GM18526 (cell line): ENCODE results near the gene BAIAP2L1.

Experiments
- POLR2A ChIP-seq: IDR thresholded peaks from 3 replicates; pipeline ENCODE4 v1.6.1; 2011; ENCODE audit not compliant: insufficient read length; ENCODE audit errors: extremely low read depth

The BAIAP2L1 gene, protein sequence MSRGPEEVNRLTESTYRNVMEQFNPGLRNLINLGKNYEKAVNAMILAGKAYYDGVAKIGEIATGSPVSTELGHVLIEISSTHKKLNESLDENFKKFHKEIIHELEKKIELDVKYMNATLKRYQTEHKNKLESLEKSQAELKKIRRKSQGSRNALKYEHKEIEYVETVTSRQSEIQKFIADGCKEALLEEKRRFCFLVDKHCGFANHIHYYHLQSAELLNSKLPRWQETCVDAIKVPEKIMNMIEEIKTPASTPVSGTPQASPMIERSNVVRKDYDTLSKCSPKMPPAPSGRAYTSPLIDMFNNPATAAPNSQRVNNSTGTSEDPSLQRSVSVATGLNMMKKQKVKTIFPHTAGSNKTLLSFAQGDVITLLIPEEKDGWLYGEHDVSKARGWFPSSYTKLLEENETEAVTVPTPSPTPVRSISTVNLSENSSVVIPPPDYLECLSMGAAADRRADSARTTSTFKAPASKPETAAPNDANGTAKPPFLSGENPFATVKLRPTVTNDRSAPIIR

GRCh38 chr7:98400542-98401340 is at the start of gene BAIAP2L1:
Gene BAIAP2L1 (minus strand): TSS chr7:98401090. CDS start chr7:98400852, 238 bp downstream.
- TF ChIP-seq POLR2A = no peak

GRCh38 chr7:98448766-98449165 is 47.9 kb upstream of the BAIAP2L1 start:
- TF ChIP-seq POLR2A = no peak

DNA sequence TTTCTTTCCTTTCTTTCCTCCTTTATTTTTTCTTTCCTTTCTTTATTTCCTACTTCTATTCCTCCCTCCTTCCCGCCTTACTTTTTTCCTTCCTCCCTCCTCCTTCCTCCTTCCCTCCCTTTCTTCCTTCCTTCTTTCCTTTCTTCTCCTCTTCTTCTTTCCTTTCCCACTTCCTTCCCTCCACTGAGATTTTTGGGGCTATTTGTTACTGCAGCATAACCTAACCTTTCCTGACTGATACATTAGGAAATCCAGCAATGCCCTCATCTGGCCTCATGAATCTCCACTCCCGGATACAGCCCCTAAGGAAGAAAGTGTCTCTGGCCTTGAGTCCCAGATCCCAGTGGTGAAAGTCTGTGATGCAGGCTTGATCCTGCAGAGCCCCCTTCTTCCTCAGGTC is 38.6 kb upstream of the BAIAP2L1 start:
- TF ChIP-seq POLR2A = no peak

DNA sequence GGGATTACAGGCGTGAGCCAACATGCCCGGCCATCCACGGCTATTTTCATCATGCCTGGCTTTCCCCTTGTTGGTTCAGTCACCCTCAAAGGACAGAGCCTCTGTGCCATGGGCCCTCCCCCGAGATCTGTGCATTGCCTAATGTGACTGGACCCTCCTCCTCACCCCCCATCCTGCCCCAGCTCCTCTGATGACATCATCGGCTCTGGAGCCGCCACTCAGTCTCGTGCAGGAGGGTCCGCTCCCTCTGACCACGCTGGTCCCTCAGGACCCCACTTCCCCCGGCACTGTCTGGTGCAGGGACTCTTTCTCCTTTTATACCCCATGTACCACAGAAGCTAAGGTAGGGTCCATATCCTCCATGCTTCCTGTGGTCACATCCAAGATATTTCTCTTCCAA is 33.2 kb upstream of the BAIAP2L1 start:
- no peak for TF ChIP-seq POLR2A

- no peak for TF ChIP-seq POLR2A
Measured at GRCh38 chr7:98429799-98430198, 28.9 kb upstream of the BAIAP2L1 start.

DNA sequence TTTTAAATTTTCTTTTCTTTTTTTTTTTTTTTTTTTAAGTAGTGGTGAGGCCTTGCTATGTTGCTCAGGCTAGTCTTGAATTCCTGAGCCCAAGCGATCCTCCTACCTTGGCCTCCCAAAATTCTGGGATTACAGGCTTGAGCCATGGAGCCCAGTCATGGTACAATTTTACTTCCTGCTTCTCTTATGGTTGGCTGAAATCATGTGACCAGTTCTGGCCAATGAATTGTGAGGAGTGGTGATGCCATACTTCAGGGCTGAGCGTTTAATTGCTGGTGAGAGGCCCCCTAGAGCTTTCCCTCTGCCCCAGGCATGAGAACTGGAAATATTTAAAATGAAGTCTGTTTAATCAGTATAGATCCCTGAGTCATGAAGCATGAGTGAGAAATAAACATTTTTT is 22.2 kb upstream of the BAIAP2L1 start:
- no peak for TF ChIP-seq POLR2A

GRCh38 chr7:98420966-98421612 is 20.2 kb upstream of the BAIAP2L1 start:
- no peak for TF ChIP-seq POLR2A

- TF ChIP-seq POLR2A = no peak
Measured at GRCh38 chr7:98418636-98419315, 17.9 kb upstream of the BAIAP2L1 start.

DNA sequence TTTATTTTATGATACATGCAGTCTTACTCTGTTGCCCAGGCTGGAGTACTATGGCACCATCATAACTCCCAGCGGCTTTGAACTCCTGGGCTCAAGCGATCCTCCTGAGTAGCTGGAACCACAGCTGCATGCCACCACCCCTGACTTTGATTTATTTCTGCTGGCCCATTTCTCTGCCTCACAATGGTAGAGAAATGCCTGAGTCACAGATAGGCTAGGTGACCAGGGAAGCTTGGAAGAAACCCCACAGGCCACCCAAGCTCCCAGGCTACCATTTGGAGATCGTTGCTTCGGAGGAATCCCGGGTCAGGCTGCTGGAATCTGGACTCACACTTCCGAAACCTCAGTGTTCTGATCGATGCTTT is 17.4 kb upstream of the BAIAP2L1 start:
- TF ChIP-seq POLR2A = no peak

DNA sequence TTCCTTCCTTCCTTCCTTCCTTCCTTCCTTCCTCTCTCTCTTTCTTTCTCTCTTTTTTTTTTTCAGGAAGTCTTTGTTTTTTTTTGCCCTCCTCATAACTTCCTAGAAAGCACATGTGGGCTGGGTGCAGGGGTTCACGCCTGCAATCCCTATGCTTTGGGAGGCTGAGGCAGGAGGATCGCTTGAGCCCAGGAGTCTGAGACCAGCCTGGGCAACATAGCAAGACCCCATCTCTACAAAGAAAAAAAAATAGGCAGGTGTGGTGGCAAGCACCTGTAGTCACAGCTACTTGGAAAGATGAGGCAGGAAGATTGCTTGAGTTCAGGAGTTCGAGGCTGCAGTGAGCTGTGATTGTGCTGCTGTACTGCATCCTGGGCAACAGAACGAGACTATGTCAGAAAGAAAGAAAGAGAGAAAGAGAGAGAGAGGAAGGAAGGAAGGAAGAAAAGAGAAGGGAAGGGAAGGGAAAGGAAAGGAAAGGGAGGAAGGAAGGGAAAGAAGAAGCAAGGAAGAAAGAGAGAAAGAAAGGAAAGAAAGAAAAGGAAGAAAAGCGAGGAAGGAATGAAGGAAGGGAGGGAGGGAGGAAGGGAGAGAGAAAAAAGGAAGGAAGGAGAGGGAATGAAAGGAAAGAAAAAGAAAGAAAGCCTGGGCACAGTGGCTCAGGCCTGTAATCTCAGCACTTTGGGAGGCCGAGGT is 13.5 kb upstream of the BAIAP2L1 start:
- TF ChIP-seq POLR2A = no peak

DNA sequence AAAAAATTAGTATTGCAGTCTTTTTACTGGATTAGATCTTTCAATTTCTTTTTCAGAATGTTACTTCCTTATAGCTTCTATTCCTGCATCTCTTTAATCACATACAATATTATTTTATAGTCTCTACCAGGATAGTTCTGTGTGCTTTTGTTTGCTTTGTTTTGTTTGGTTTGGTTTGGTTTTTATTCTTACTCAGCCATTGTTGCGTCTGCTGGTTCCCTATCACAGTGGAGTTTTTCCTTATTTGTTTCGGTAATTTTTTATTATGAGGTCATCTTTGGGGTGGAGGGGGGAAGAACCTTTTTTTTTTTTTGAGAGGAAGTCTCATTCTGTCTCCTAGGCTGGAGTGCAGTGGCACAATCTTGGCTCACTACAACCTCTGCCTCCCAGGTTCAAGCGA is 9.0 kb upstream of the BAIAP2L1 start:
- no peak for TF ChIP-seq POLR2A

DNA sequence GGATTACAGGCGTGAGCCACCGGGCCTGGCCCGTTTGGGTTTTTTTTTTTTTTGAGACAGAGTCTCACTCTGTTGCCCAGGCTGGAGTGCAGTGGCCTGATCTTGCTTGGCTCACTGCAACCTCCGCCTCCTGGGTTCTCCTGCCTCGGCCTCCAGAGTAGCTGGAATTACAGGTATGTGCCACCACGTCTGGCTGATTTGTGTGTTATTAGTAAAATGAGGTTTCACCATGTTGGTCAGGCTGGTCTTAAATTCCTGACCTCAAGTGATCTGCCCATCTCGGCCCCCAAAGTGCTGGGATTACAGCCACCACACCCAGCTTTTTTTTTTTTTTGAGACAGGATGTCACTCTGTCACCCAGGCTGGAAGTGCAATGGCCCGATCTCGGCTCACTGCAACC is 5.9 kb upstream of the BAIAP2L1 start:
- no peak for TF ChIP-seq POLR2A

- TF ChIP-seq POLR2A = no peak
Measured at GRCh38 chr7:98404840-98405239, 4.0 kb upstream of the BAIAP2L1 start.

DNA sequence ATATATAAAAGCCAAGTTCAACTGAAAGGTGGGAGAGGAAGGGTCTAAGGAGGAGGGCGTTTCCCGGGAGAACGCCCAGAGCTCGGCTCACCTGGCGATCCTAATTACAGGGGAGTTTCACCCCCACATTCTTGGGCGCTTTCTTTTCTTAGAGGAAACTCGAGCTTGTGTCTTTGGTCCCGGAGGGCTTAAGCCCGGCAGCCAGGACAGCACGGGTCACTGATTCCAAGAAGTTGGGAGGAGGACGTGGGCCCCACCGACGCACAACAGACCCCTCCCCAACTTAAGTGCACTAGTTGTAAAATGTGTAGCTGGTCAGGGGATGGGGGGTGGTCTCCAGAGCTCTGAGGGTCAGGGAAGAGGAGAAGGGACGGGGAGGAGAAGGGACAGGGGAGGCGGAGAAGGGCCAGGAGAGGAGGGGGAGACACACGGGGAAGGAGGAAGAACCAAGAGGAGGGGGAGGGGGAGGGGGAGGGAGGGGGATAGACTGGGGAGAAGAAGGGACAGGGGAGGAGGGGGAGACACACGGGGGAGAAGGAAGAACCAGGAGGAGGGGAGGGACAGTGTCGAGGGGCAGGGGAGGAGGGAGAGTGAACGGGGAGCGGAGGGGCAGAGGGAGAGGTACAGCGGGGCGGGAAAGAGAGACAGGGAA is 874 bp downstream of the BAIAP2L1 start:
- TF ChIP-seq POLR2A = no peak
